Activated CD4-positive, alpha-beta T cell treated with anti-CD3 and anti-CD28 coated beads for 36 hours (primary cell): ENCODE data around the gene CEBPA. TPM values are rescaled to one million over a fixed set of nuclear protein-coding genes. Genes with fewer than 3 reads are reported as not detected.
A peak's percentile ranks its signal among the peaks of the same experiment; 100 is the strongest.

Experiments
- ATAC-seq: fragments of 200-7000 bp; cut with Tn5 transposase; one replicate; pipeline ENCODE4 v1.10.0; 2021; ENCODE audit warnings: mild to moderate bottlenecking, moderate library complexity
- CTCF ChIA-PET: fragments of 350-600 bp; sonication (Branson Sonifier 250); formaldehyde crosslinking; loops from one replicate; lab custom pipeline; 2021; ENCODE audit warnings: antibody characterized with exemption; lab: Charles Lee
- POLR2A ChIA-PET: fragments of 350-600 bp; sonication (Branson Sonifier 250); formaldehyde crosslinking; loops from one replicate; lab custom pipeline; 2021; ENCODE audit warnings: antibody characterized with exemption, inconsistent platforms; lab: Charles Lee
- DNase-seq: peaks from one replicate; pipeline ENCODE4 v3.0.0-alpha.2; 2020
- H3K27ac Mint-ChIP-seq: one replicate; pipeline ENCODE4 v1.8.0; 2021; ENCODE audit warnings: mixed read lengths
- H3K27me3 Mint-ChIP-seq: one replicate; pipeline ENCODE4 v1.8.0; 2021; ENCODE audit warnings: mixed read lengths
- H3K36me3 Mint-ChIP-seq: one replicate; pipeline ENCODE4 v1.8.0; 2021; ENCODE audit warnings: low read depth, mixed read lengths
- H3K4me1 Mint-ChIP-seq: one replicate; pipeline ENCODE4 v1.8.0; 2021; ENCODE audit warnings: mixed read lengths
- H3K4me3 Mint-ChIP-seq: one replicate; pipeline ENCODE4 v1.8.0; 2021; ENCODE audit warnings: mild to moderate bottlenecking, moderate library complexity, mixed read lengths
- H3K9me3 Mint-ChIP-seq: one replicate; pipeline ENCODE4 v1.8.0; 2021; ENCODE audit warnings: low read depth, mixed read lengths
- intact Hi-C, 2 experiments: fragments of 100-400 bp; cut with DNase I in 1 of 2; cut with micrococcal nuclease in 1 of 2; formaldehyde crosslinking; loops; one replicate each; pipeline versions ENCODE4 v1.14.2 to v1.15.1; 2022 to 2024; cut with DNase I, micrococcal nuclease
- total RNA-seq, 2 experiments: library from RNA; stranded (reverse); gene quantifications; one replicate each; pipeline ENCODE4 v1.2.3, GENCODE V29; 2021

CEBPA gene
- total RNA-seq, 2 experiments from 2014 or later = 0.11 TPM; not detected in 1

DNA sequence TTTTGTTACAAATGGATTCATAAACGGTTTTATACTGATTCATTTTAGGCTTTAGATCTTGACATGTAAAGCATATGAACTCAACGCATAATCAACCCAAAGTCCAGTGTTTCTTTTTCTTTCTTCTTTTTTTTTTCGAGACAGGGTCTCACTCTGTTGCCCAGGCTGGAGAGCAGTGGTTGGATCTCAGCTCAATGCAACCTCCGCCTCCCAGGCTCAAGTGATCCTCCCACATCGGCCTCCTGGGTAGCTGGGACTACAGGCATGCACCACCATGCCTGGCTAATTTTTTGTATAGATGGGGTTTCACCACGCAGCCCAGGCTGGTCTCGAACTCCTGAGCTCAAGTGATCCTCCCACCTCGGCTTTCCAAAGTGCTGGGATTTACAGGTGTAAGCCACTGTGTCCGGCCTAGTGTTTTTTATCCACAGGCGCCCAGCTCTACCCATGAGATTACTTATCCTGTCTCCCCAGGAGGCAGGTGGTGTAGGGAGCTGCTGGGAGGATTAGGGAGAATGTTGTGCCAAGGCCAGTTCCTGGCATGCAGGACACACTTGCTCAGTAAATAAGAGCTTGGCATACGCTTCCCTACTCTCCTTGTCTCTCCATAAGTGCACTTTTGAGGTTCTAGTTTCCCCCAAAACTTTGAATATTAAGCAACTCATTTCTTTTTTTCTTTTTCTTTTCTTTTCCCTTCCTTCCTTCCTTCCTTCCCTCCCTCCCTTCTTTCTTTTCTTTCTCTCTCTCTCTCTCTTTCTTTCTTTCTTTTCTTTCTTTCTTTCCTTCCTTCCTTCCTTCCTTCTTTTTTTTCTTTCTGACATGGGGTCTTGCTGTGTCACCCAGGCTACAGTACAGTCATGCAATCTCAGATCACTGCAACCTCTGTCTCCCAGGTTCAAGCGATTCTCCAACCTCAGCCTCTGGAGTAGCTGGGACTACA is 4.8 kb upstream of the CEBPA start:
- Mint-ChIP-seq H3K27ac (no peak overlapping the region), H3K4me3 (no peak overlapping the region), H3K9me3 (no peaks in the 10 kb centered on the region), H3K36me3 (no peaks in the 10 kb centered on the region), H3K4me1 (no peaks in the 10 kb centered on the region), H3K27me3 (peaks cover 16% of the 10 kb centered on the region)
- intact Hi-C loops = no loop called here
- CTCF ChIA-PET = interaction anchor here (0.7 to 1.4 kb wide), 3 partner anchors 12 to 651 kb away, joined by 3 read pairs; no protein-coding TSS in a partner anchor
- ATAC-seq (no peak), DNase-seq (no peak)
- POLR2A ChIA-PET = interaction anchor here (0.5 kb wide), 1 partner anchor 12 kb away, joined by 3 read pairs; no protein-coding TSS in a partner anchor

DNA sequence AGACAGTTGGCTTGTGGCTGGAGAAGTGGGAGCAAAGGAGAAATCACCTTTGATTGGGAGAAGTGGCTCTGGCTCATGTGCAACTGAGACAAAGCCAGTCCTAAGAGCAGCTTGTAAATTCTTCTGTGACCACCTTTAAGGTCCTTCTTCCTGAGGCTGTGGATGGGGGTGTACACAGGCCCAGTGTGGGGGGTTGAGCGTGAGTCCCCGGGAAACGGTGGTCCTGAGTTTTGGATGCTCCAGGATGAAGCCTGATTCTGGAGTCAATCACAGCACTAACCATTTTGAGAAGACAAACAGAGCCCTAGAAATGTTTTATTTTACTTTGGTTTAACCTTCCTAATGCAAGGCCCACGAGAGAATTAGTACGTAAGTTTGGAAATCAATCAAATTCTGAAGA is 3.9 kb upstream of the CEBPA start:
- no peak overlapping the region for H3K27ac Mint-ChIP-seq
- ATAC-seq (no peak), DNase-seq (no peak)
- peaks cover 18% of the 10 kb centered on the region for H3K27me3 Mint-ChIP-seq
- no peaks in the 10 kb centered on the region for H3K4me1 Mint-ChIP-seq
- no peak overlapping the region for H3K4me3 Mint-ChIP-seq
- CTCF ChIA-PET = interaction anchor here (0.5 to 0.7 kb wide), 2 partner anchors 11 to 780 kb away, joined by 3 to 4 read pairs; no protein-coding TSS in a partner anchor
- intact Hi-C loops = no loop called here
- no peaks in the 10 kb centered on the region for H3K36me3 Mint-ChIP-seq
- no peaks in the 10 kb centered on the region for H3K9me3 Mint-ChIP-seq
- POLR2A ChIA-PET = no interaction called here

DNA sequence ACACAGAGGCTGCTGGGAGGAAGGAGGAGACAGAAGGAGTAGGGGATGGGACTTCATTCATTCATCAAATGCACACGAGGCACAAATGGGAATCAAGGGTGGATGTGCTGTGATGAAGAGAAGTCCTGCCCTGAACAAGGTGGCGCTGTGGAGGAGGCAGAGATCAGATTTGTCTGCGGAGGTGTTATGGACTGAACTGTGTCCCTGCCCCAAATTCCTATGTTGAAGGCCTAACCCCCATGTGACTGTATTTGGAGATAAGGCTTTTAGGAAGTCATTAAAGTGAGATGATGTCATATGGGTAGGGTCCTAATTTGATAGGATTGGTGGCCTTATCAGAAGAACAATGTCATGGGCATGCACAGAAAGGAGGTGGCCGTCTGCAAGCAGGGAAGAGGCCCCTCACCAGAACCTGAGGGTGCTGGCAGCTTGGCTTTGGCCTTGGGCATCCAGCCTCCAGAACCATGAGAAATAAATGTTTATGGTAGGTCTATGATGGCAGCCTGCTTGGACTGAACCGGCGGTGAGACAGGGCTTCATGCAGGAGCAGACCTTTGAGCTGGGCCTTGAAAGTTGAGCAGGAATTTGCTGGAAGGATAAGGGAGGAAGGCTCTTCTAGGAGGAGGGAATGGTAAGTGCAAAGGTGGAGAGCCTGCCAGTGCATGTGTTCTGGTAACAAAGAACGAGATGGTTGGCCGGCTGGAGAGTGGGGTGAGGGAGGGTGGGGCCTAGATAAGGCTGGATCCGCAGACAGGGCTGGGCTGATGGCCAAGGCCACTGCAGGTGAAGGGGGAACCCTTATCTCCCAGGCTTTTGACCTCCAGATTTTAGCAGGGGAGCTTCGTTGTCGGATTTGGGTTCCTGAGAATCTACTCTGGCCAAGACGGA is 2.7 kb upstream of the CEBPA start:
- DNase-seq = no peak
- H3K27me3 Mint-ChIP-seq = peaks cover 26% of the 10 kb centered on the region
- no peaks in the 10 kb centered on the region for H3K9me3 Mint-ChIP-seq
- ATAC-seq = no peak
- intact Hi-C loops = loop anchor here (5.0 kb wide), 2 partner anchors 58 to 102 kb away; no protein-coding TSS in a partner anchor
- POLR2A ChIA-PET = no interaction called here
- no peak overlapping the region for H3K4me3 Mint-ChIP-seq
- no peak overlapping the region for H3K27ac Mint-ChIP-seq
- H3K4me1 Mint-ChIP-seq = no peaks in the 10 kb centered on the region
- CTCF ChIA-PET = no interaction called here
- no peaks in the 10 kb centered on the region for H3K36me3 Mint-ChIP-seq

DNA sequence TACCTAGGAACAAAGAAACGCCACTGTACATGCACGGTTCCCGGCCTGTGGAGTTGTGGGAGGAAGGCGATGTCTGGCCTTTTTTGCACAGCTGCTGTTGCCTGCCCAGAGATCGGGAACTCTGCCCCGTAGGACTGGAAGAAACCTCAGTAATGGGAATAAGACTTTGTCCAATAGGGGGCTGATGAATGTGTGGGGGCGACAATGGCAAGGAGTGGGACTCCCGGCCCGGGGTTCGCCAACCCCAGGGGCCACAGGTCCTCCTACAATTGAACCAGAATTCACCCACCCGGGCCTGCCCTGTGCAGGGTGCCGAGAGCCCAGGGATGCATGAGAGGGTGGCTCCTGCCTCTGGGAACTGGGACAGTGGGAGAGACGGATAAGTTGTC is 2.0 kb upstream of the CEBPA start:
- H3K4me1 Mint-ChIP-seq = no peaks in the 10 kb centered on the region
- ChIA-PET CTCF (interaction anchor here (1.1 to 1.2 kb wide), 2 partner anchors 10 to 65 kb away, joined by 3 to 4 read pairs; no protein-coding TSS in a partner anchor), POLR2A (interaction anchor here (0.6 kb wide), 1 partner anchor 69 kb away, joined by 3 read pairs; the partner anchor contains the start of gene CEBPG)
- H3K36me3 Mint-ChIP-seq = no peaks in the 10 kb centered on the region
- DNase-seq = no peak
- H3K9me3 Mint-ChIP-seq = no peaks in the 10 kb centered on the region
- intact Hi-C loops = loop anchor here (5.0 kb wide), 2 partner anchors 57 to 103 kb away; no protein-coding TSS in a partner anchor
- H3K27ac Mint-ChIP-seq = no peak overlapping the region
- ATAC-seq = no peak
- peaks cover 29% of the 10 kb centered on the region for H3K27me3 Mint-ChIP-seq
- no peak overlapping the region for H3K4me3 Mint-ChIP-seq

DNA sequence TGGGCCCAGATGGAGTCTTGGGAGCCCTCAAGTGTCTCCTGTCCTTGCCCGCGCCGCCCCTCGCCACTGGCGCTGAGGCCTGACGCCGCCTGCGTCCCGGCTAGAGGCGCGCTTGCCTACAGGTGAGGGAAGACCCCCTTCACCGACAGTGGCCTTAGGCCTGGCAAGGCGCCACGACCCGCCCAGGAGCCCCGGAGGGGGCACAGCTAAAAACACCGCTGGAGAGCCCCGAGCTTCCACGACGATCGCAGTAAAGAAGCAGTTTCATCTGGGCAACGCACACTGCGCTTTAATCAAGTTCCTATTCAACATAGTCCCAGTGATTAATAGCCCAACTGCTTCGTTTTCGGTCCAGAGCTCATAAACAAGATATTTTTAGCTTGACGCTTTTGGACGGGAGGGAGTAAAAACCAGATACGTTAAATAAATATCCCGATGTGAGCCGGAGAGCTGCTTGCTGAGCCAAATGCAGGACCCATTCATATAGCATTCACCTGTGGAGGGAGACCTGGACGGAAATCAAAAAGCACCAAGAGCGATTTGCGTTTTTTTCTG is 1.5 kb upstream of the CEBPA start:
- ChIA-PET CTCF (interaction anchor here (0.5 to 1.8 kb wide), 4 partner anchors 10 to 68 kb away, joined by 3 to 5 read pairs (median 4); no protein-coding TSS in a partner anchor), POLR2A (interaction anchor here (0.6 kb wide), 2 partner anchors 70 to 695 kb away, joined by 3 to 6 read pairs; partner anchors contain the start of gene CEBPG)
- Mint-ChIP-seq H3K9me3 (no peaks in the 10 kb centered on the region), H3K27ac (no peak overlapping the region), H3K27me3 (peaks cover 34% of the 10 kb centered on the region), H3K36me3 (no peaks in the 10 kb centered on the region), H3K4me1 (no peaks in the 10 kb centered on the region), H3K4me3 (no peak overlapping the region)
- ATAC-seq (no peak), DNase-seq (no peak)
- intact Hi-C loops = loop anchor here (2.0 to 5.0 kb wide), 4 partner anchors 23 to 103 kb away; no protein-coding TSS in a partner anchor

DNA sequence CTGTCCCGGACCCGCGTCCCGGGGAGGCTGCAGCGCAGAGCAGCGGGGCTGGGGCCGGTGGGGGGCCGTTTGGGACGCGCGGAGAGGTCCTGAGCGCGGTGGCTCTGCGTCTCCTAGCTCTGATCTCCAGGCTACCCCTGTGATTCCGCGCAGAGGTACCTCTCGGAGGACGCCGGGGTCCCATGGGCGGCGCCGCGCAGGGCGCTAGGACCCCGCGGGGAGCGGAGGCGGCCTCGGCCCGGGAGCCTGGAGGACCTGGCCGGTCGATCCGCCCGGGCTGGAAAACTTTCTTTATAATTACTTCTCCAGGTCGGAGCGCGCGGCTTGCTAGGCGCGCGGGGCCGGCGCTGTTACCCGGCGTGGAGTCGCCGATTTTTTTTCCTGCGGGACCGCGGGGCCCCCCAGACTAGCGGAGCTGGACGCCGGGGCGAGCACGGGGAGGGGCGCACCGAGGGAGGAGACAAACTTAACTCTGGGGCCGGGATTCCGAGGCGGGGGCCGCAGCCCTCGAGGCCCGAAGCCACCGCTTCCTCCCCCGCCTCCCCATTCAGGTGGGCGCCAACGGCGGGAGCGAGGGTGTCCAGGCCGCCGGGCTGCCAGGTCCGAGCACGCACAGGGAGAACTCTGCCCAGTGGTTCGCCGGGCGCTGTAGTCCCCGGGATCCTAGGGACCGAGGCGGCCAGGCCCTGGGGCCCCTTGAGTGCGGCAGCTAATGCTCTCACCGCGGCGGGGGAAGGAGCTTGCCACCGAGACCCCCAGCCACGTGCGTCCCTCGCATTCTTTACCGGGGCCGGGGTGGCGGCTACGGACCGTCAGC is 848 bp upstream of the CEBPA start:
- peaks cover 34% of the 10 kb centered on the region for H3K27me3 Mint-ChIP-seq
- ChIA-PET POLR2A (interaction anchor here (0.6 to 1.5 kb wide), 3 partner anchors 70 to 695 kb away, joined by 3 to 6 read pairs (median 4); partner anchors contain the start of gene CEBPG), CTCF (interaction anchor here (0.5 to 1.8 kb wide), 8 partner anchors 11 to 158 kb away, joined by 3 to 5 read pairs (median 4); no protein-coding TSS in a partner anchor)
- intact Hi-C loops = loop anchor here (1.0 to 5.0 kb wide), 9 partner anchors 22 to 218 kb away; partner anchors contain the start of genes CEBPG (in 2 of the 2) and PEPD (in 1 of the 2)
- peak overlapping the region; percentile 45 for H3K4me3 Mint-ChIP-seq
- H3K4me1 Mint-ChIP-seq = no peaks in the 10 kb centered on the region
- H3K9me3 Mint-ChIP-seq = no peaks in the 10 kb centered on the region
- no peak overlapping the region for H3K27ac Mint-ChIP-seq
- ATAC-seq = peak; percentile 17
- no peaks in the 10 kb centered on the region for H3K36me3 Mint-ChIP-seq
- peak; percentile 37 for DNase-seq

DNA sequence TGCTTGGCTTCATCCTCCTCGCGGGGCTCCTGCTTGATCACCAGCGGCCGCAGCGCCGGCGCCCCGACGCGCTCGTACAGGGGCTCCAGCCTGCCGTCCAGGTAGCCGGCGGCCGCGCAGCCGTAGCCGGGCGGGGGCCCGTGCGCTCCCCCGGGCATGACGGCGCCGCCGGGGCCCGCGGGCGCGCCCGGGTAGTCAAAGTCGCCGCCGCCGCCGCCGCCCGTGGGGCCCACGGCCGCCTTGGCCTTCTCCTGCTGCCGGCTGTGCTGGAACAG is 497 bp downstream of the CEBPA start:
- Mint-ChIP-seq H3K36me3 (no peaks in the 10 kb centered on the region), H3K9me3 (no peaks in the 10 kb centered on the region), H3K27ac (no peak overlapping the region), H3K4me1 (no peaks in the 10 kb centered on the region), H3K27me3 (peaks cover 32% of the 10 kb centered on the region), H3K4me3 (no peak overlapping the region)
- ChIA-PET CTCF (interaction anchor here (1.0 to 1.1 kb wide), 2 partner anchors 47 to 60 kb away, joined by 3 to 4 read pairs; no protein-coding TSS in a partner anchor), POLR2A (interaction anchor here (1.5 kb wide), 1 partner anchor 72 kb away, joined by 4 read pairs; the partner anchor contains the start of gene CEBPG)
- ATAC-seq (no peak), DNase-seq (no peak)
- intact Hi-C loops = loop anchor here (1.0 to 5.0 kb wide), 9 partner anchors 21 to 219 kb away; partner anchors contain the start of genes CEBPG (in 2 of the 2) and PEPD (in 1 of the 2)

DNA sequence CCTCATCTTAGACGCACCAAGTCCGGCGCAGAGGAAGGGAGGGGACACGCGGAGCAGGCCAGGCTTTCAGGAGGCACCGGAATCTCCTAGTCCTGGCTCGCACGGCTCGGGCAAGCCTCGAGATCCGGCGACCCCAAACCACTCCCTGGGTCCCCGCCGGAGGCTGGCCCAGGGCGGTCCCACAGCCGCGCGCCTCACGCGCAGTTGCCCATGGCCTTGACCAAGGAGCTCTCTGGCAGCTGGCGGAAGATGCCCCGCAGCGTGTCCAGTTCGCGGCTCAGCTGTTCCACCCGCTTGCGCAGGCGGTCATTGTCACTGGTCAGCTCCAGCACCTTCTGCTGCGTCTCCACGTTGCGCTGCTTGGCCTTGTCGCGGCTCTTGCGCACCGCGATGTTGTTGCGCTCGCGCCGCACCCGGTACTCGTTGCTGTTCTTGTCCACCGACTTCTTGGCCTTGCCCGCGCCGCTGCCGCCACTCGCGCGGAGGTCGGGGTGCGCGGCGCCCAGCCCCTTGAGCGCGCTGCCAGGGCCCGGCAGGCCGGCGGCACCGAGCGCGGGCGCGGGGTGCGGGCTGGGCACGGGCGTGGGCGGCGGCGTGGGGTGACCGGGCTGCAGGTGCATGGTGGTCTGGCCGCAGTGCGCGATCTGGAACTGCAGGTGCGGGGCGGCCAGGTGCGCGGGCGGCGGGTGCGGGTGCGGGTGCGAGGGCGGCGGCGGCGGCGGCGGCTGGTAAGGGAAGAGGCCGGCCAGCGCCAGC is 1.0 kb downstream of the CEBPA start:
- Mint-ChIP-seq H3K36me3 (no peaks in the 10 kb centered on the region), H3K9me3 (no peaks in the 10 kb centered on the region), H3K27me3 (peaks cover 32% of the 10 kb centered on the region), H3K4me3 (no peak overlapping the region), H3K27ac (no peak overlapping the region), H3K4me1 (no peaks in the 10 kb centered on the region)
- DNase-seq (no peak), ATAC-seq (no peak)
- intact Hi-C loops = loop anchor here (5.0 kb wide), 2 partner anchors 54 to 106 kb away; no protein-coding TSS in a partner anchor
- CTCF ChIA-PET = interaction anchor here (0.6 to 0.7 kb wide), 2 partner anchors 129 to 131 kb away, joined by 3 read pairs; no protein-coding TSS in a partner anchor
- POLR2A ChIA-PET = no interaction called here

DNA sequence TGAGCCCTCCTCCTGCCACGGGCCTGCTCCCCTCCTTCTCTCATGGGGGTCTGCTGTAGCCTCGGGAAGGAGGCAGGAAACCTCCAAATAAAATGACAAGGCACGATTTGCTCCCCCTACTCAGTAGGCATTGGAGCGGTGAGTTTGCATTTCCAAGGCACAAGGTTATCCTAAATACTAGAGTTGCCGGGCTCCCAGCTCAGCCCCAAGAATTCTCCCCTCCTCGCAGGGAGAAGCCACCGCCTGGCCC is 1.5 kb downstream of the CEBPA start:
- CTCF ChIA-PET = interaction anchor here (0.6 to 0.7 kb wide), 2 partner anchors 130 to 132 kb away, joined by 3 read pairs; no protein-coding TSS in a partner anchor
- no peak for DNase-seq
- no peaks in the 10 kb centered on the region for H3K9me3 Mint-ChIP-seq
- H3K27me3 Mint-ChIP-seq = peaks cover 34% of the 10 kb centered on the region
- no peak overlapping the region for H3K27ac Mint-ChIP-seq
- POLR2A ChIA-PET = no interaction called here
- no peaks in the 10 kb centered on the region for H3K4me1 Mint-ChIP-seq
- no peak overlapping the region for H3K4me3 Mint-ChIP-seq
- H3K36me3 Mint-ChIP-seq = no peaks in the 10 kb centered on the region
- ATAC-seq = no peak
- intact Hi-C loops = loop anchor here (5.0 kb wide), 2 partner anchors 54 to 106 kb away; no protein-coding TSS in a partner anchor
